Measurements from ENCODE around the gene SIGLEC10. TPM values are rescaled to one million over a fixed set of nuclear protein-coding genes. Genes with fewer than 3 reads are reported as not detected.

SIGLEC10 gene
- total and polyA plus RNA-seq, 9 of the 15 experiments (the other 6 are each of a cell fraction or from before 2014, with no cell fraction given), result 0.10 to 1.8 (median 0.82) TPM

- TF ChIP-seq JUN (IDR thresholded peaks at IDR 0.05; ENCODE audit: borderline replicate concordance, low read depth, low read length) (no peak), JUN (CRISPR knock-in tag; IDR thresholded peaks at IDR 0.05; ENCODE audit: borderline replicate concordance) (no peak), RBM39 (optimal IDR thresholded peaks at IDR 0.05; ENCODE audit: low read depth, low read length) (no peak), RAD21 (CRISPR knock-in tag; conservative IDR thresholded peaks at IDR 0.05 in 1 of 2, IDR thresholded peaks at IDR 0.05 in 1 of 2) (no peak), CHD4 (IDR thresholded peaks at IDR 0.05; ENCODE audit: insufficient read depth, insufficient replicate concordance, low read depth, low read length, poor library complexity, severe bottlenecking) (peak; percentile 64), HNRNPUL1 (IDR thresholded peaks at IDR 0.05; ENCODE audit: low read length) (no peak), ZNF707 (CRISPR knock-in tag; conservative IDR thresholded peaks at IDR 0.05) (no peak), CBFA2T3 (IDR thresholded peaks at IDR 0.05) (no peak), RBBP5 (IDR thresholded peaks at IDR 0.05; ENCODE audit: borderline replicate concordance, insufficient read depth, low read length, poor library complexity, severe bottlenecking) (no peak), MTF1 (CRISPR knock-in tag; IDR thresholded peaks at IDR 0.05; ENCODE audit: borderline replicate concordance) (no peak), NONO (IDR thresholded peaks at IDR 0.05; ENCODE audit: low read depth in 2 of 2, low read length in 1 of 2) (0 out of 4 replicates have a peak, but pooled peaks of 1 of the 2 experiments have one; percentile 11), MYBL2 (IDR thresholded peaks at IDR 0.05; ENCODE audit: low read depth) (no peak), MYBL2 (CRISPR knock-in tag; IDR thresholded peaks at IDR 0.05; ENCODE audit: borderline replicate concordance) (no peak), PHF8 (IDR thresholded peaks at IDR 0.05; ENCODE audit: borderline replicate concordance, low read length) (no peak), PTRF (tag; IDR thresholded peaks at IDR 0.05) (no peak), MTA3 (IDR thresholded peaks at IDR 0.05; ENCODE audit: borderline replicate concordance) (0 out of 2 replicates have a peak, but pooled peaks have one; percentile 18), ATF1 (CRISPR knock-in tag; IDR thresholded peaks at IDR 0.05) (no peak), ATF1 (tag; IDR thresholded peaks at IDR 0.05) (no peak), ZBTB11 (CRISPR knock-in tag; IDR thresholded peaks at IDR 0.05) (no peak), NUFIP1 (IDR thresholded peaks at IDR 0.05; ENCODE audit: partially characterized antibody) (no peak), ZBTB34 (CRISPR knock-in tag; IDR thresholded peaks at IDR 0.05) (no peak), TRIM24 (IDR thresholded peaks at IDR 0.05) (no peak), BACH1 (tag; IDR thresholded peaks at IDR 0.05) (no peak), RBM25 (IDR thresholded peaks at IDR 0.05; ENCODE audit: low read depth, low read length, severe bottlenecking) (peak; percentile 71), FOS (IDR thresholded peaks at IDR 0.05; ENCODE audit: extremely low read depth, insufficient read length) (no peak)
These were observed 26.3 kb downstream of the SIGLEC10 start (continued) for GRCh38 chr19:51391073-51391611.

Measured in K562 (cell line).